GM19240 (cell line): ENCODE data around the gene ADAMTS3.

Experiments used
- DNase-seq: peaks from one replicate; pipeline ENCODE4 v3.0.0; 2011; ENCODE audit warnings: low spot score; ENCODE audit not compliant: insufficient read length

The ADAMTS3 gene

DNA sequence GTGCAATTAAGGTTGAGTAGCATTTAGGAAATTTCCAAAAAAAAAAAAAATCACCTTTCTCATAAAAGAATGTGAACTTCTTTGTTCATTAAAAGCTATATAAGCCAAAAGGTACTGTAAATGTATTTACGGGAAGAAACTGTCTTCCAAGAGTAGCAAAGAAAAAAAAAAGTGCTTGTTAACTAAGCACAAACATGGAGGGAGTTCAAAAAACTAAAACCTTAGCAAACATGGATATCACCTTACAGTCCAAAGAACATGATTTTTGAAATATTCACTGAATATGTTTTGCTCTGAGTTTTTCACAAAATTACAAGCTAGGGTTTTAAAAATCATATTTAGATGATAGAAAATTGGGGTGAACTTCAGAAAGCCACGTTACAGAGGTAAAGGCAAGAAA is 217.5 kb downstream of the ADAMTS3 start:
- no peak for DNase-seq

DNA sequence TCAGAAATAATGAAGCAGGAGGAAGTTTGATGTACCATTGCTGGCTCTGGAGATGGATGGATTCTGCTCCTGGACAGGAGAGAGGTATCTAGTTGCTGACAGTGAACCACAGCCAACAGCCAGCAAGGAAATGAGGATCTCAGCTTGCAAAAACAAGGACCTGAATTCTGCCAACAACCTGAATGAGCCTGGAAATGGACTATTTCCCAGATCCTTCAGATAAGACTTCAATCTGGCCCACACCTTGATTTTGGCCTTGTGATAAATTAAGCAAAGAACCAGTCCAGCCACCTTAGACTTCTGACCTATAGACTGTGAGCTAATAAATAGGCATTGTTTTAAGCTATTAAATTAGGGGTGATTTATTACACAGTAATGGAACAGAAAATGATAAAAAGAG is 220.3 kb downstream of the ADAMTS3 start:
- no peak for DNase-seq

DNA sequence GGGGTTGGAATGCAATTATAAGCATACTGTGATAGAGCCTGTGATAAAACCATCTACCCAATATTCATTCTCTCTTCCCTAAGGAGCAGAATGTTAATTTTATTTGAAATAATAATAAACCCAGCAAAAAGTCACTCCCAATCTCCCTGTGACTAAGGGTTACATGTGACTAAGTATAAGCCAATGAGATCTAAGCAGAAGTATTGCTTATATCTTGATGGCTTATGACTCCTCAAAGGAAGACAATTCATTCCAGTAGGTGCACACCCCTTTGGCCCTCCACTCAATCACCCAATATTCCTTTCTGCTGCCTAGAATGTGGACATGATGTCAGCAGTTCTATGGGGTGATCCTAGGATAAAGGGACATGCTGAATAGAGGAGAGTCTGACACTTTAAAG is 224.6 kb downstream of the ADAMTS3 start:
- no peak for DNase-seq

DNA sequence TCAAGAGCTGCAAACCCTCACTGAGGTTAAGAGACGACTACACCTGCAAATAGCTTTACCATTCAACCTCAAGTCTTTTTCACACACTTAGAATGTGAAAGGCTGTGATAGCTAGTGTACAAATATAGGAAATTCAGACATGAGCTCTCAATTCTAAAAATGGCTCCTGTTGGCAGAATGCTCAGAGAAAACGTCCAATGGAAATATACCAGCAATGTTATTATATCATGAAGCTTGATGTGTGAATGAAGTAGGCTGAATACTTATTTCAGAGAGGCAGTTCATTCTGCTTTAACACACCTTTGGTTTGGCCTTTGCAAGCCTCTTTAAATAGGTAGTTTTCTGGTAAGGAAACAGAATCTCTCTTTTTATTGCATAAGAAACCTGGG is 227.6 kb downstream of the ADAMTS3 start:
- no peak for DNase-seq

DNA sequence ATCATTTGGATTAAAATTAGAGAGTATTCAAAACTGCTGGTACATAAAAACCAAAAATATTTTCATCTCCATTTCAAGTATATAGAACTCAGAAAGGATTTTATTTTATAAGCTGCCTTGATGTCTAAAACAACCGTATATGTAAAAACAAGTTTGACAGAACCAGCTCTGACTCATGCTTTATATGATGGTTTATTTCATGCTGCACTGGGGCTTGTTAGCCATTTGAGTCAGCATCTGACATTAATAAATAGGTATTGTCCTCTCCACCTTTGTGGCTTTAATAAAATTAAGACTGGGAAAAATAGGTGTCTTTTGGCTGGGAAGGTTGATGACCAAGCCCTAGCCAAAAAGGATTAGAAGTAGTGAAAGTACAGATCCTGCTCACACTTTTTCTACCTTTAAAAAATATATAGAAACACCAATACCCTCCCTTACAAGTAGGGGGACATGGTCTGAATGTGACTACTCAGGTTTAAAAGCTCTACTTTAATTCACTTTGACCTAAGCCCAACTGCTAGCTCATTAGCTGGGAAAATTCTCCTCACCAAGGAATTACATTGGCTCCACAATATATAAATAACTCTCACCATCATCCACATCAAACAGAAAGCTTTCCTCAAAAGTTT is 228.1 kb downstream of the ADAMTS3 start:
- DNase-seq = no peak

DNA sequence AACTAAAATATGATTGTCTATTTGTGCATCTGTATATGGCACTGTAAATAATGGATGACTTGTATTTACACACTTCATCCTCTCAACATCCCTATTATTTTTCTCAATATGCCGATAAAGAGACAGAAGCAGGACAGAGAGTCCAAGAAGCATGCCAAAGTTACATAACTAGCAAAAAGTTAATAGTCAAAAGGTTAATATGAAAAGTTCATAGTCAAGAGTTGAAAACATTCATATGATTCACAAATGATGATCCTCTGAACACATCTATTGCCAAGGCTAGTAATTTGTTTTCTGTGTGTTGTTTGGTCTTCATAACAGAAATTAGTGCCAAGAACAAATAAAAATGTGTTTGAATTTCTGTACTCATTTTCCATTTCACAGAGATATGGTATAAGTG is 231.0 kb downstream of the ADAMTS3 start:
- DNase-seq = no peak

DNA sequence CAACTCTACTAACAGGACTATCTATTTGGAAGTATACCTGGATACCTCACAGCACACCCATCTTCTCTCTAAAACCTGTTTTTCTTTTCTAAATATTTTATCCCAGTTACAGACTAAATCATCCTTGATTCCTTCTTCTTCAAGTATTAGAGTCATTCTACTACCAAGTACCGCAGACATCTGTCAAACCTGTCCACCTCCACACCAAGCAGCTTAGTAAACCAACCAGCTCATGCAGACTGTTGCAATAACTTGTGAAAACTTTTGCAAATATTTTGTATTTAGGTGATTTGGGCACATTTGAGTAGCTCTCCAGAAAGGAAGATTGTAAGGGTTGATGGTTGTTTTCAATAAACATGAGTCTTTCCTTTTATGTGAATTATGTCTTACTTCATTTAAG is 238.6 kb downstream of the ADAMTS3 start:
- DNase-seq = no peak

DNA sequence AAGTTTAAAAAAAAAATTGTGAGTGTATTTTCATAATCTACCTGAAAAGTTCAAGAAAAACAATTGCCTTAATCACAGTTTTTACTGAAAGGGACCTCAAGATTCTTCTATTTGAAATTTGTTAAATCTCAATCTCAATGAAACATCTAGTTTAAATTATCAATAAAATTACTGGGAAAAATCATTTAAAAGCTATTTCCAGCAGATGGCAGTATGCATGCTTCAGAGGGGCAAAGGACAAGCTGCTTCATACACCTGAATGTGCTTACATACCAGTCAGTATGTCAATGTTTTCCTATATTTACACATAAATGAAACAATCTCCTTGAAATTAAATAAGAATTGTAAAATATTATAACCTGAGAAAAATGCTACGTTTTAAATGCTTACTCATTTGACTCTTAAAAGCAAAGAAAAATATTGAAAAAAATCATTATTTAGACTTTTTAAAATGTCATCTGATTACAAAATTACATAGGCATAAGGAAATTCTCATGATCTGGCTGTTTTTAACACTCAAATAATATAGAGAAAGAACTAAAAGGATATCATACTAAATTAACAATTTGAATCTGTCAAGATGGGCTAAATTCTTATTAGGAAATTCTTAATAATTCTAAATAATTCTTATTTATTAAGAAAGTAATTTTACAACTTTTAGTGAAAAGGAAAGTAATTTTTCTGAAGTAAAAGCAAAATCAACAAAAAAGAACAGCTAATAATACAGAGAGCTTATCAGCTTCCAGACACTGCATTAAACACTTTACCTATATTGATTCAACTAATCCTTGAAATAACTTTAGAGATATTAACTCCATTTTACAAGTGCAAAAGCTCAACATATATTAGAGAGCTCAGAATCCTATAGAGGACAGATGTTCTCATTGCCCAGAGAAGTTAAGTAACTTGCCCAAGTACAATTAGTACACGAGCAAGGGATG is 242.1 kb downstream of the ADAMTS3 start:
- no peak for DNase-seq

DNA sequence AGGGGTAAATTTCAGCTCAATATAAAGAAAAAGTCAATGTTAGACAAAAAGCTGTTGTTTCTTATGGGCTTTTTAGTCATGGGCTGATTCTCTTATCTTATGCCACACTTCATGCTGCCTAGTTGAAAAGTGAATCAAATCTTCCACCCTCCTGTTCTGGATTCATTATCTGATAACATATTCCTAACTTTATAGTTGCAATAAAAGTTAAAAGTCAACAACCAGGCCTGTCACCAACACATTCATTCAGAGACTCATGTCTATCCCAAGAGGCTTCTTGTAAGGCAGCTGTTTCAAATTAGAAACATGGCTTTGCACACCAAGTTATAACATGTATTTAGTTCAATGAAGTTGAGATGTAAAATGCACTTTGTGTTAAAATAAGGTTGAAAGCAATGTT is 243.8 kb downstream of the ADAMTS3 start:
- DNase-seq = no peak

DNA sequence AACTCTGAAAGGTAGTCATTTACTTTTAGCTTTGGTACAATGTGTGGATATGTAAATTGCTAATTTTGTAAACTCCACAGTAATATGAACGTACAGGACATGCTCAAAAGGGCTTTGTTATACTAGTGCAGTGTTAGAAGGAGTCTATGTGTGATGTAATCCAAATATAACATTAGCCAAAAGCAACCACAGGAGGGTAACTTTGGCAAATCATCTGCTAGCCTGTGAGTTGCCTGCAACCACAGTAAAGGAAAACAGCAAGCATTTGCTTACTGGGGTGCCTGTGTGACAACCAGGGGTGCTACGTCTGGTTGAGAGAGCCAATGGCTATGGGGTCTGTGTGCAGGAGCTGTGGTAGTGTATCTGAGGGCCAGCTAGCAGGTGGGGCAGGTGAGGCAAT is 245.8 kb downstream of the ADAMTS3 start:
- DNase-seq = no peak

DNA sequence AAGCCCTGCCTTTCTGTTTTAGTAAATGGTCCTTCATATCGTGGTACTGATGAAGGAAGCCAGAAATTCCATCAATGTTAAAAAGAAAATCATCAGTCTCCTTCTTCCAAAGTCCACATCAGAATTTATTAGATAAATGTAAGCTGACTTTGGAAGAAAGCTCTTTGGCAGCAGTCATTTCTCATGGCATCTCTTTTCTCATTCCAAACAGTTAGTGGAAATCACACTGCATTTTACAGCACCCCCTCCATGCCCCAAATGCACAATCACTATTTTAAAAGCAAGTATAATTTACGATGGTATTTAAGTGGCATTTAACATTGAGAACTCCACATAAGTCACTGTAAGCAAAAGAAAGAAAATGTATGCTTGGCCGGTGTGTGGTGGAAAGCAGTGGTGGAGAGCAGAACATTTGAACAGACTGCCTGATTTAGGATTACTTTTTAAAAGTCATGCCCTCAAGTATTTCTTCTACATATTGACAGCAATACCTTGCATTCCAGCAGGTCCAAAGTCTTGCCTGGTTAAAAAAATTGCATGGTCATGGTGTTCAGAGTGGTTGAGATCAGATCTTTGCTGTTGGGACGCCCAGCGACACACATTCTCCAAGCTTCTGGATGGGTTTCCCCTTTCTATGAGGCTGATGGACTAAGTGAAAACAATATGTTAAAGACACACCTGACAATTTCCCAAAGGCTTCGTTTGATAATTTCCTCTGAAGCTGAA is 248.6 kb downstream of the ADAMTS3 start:
- DNase-seq = no peak

DNA sequence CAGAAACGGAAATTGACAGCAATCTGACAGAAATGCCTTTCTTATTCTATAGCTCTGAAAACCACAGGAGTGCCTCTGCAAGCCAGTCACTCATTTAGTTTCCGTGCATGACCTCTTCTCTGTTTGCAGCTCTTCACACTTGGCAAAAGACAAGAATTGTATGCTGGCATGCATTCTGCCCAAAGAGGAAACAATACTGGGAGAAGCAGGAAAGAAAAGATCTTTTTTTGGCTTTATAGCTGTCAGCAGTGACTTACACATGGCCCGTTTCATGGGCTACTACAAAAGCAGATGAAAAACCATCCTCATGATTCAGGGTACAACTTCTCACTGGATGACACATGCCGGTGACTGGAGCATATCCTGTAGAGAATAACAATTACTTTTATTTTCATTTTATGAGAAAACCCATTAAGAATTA is 249.4 kb downstream of the ADAMTS3 start:
- no peak for DNase-seq

DNA sequence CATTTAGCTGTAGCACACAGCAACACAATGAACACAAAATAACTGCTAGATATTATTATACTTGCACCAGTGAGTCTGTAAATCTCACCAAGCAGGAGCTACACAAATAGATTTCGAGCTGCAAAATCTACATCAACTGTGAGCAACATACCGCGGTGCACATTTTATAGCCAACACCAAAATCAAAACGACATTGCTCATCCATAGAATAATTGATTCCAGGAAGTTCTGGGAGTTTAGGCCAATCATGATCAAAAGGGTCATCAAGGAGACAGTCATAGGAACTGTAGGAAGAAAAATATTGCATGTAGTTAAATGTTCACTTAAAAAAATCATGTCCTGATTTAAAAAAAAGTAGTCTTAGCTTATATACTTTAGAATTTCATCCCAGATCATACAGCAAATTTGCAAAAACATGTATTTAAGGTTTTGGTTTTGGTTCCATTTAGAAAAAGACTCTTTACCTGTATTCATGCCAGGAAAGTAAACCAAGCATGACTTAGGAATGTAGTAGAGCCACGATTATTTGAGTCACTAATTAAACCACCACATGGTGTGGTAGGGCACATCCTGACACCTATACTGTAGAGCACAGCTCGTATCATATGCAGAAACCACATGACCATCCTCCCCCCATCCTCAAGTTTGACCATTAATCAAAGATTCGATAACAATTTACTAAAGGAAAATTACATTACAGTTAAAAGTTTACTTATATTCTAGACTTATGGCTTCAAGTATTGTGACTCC is 250.4 kb downstream of the ADAMTS3 start:
- DNase-seq = no peak

DNA sequence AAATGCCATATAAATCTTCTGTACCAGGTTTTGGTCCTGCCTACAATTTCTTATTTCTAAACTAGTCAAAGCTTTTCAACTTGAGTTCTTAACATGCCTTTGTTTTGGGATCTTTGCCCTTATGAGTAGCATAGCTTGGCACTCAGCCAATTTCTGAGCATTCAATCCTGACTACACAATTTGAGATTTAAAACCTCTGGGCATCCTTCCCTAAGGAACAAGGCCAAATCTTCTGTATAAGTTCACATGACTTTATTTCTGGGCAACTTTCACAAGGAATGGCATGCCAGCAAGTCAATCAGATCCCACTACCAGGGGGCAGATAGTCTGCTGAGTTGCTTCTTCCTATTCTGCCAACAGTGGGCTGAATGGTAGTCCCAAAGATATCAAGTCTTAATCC is 254.2 kb downstream of the ADAMTS3 start:
- no peak for DNase-seq

DNA sequence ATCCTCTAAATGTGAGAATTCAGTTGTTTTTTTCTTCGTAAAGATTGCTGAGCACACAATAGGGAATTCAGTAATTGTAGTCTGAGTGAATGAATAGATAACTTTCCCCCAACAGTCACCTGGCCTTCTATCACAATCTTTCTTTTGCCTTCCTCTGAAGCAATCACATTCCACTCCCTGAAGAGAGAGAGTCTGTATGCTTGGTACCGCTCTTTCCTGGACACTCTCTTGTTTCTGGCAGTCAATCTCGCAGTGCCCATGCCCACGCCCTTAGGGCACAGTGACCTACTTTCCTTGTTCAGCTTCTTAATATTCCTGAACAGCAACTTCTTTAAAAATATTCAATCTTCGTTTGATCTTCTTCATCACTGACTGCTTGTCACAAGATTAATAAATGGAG is 255.9 kb downstream of the ADAMTS3 start:
- no peak for DNase-seq

DNA sequence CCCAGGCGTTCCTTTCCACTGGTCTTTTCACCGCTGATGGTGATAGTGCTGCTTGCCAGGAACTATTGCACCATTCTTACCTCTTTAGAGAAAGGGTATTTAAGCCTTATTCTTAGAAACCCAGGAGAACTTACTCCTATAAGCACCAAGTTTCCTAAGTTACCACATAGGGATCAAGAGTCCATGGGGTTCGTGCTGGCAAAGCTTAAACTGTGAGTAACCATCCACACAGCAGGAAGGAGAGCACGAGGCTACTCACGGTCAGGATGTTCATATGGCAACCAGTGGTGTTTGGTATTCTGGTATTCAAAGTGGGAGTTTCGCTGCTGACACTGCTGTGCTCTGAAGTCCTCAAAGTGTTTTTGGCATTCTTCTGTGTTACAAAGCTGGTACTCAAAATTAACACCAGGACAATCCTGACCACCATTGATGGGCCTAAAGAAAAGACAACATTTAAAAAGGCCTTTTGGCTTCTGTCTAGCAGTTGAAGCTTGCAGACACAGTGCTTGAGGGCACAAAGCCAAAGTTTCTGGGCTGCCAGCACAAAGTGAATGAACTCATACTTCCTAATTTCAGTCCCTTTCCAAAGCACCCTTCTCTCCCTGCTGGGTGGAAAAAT is 256.9 kb downstream of the ADAMTS3 start:
- no peak for DNase-seq

DNA sequence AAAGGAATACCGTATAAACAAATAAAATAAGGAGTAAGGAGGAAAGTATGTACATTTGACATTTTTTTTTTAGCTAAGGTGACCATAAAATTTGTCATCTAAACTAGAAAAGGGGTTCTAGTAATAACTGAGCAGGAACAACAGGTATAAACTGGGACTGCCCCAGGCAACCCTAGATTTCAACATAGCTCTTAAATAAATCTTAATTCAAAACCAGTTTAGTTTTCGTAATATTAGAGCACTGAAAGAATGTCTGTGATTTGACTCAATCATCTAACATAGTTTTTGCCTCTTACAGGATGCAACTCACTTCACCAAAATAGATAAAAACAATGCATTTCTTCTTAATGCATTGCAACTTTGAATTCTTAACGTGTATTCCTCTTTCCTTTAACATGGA is 257.7 kb downstream of the ADAMTS3 start:
- no peak for DNase-seq

DNA sequence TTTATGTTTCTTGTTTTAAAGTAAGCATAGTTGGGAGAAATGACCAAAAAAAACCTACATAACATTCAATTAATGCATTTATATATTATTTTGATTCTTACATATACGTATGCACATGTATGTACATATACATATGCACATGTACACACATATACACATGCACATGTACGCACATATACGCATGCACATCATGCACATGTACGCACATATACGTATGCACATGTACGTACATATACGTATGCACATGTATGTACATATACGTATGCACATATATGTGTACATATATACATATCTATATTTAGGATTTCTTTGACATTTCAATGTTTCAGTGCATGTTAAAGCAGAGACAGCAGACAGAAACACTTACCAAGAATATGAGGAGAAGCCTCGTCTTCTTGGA is 263.4 kb downstream of the ADAMTS3 start:
- DNase-seq = no peak

DNA sequence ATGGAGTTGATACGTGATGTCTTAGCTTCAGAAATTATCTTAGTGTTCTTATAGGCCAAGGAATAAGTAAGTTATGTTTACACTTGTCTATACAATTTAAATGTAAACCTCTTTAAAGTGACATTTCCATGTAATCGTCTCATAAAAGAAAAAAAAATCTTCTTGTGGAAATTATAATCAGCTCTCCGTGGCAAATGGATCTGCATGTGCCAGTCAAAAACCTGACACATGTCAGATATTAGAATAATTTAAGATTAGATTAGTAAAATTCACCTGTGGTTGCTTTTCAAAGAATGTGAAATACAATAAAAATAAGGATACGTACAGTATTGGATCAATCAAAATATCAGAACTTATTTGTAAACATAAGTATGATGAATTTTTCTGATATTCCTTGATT is 263.9 kb downstream of the ADAMTS3 start:
- no peak for DNase-seq

DNA sequence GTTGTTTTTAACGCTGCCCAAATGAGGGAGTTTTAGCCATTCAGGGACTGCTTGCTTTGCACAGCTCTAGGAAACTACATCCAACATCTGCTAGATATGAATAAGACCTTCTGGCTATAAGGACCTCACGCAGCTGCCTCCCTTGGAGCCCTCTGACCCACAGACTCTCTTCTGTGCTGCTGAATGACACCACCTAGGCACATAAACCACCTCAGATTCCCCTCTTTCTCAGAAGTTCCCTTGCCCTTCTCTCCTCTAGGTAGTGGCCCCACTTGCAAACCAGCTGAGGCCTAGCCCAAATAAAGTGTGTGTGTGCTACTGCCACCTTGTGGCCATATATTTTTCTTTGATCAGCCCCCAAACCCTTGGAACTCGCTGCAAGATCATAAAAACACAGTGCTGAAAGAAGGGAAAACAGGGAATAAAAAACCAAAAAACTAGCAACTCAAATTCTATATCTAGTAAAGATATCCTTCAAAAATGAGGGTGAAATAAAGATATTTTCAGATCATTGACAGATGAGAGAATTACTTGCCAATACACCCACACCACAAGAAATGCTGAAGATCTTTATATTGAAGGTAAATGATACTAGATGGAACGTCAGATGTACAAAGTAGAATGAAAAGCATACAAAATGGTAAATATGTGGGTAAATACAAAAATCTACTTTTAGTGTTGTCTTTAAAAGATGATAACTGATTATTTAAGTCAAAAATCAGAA is 265.9 kb downstream of the ADAMTS3 start:
- DNase-seq = peak; percentile 15
